Spleen (tissue), 11 donors: Measurements from ENCODE around the gene RBSN. TPM values are rescaled to one million over a fixed set of nuclear protein-coding genes. Genes with fewer than 3 reads are reported as not detected.

Source experiments
- DNase-seq: peaks from one replicate; pipeline ENCODE4 v3.0.0-alpha.2; 2020
- H3K27ac ChIP-seq, 8 donors: fragments of 200-600 bp; sonication (generic) in 7 of 8; 1 replicate in 4 of 8; 2 replicates in 4 of 8; pipeline versions ENCODE4 v1.5.0 to v1.8.0; 2016 to 2021; ENCODE audit warnings: inconsistent platforms in 4 of 8, mild to moderate bottlenecking in 4 of 8, moderate library complexity in 1 of 8
- H3K27me3 ChIP-seq, 7 donors: fragments of 200-600 bp; sonication (generic) in 6 of 7; replicated peaks in 1 of 7; 1 replicate in 4 of 7; 2 replicates in 3 of 7; pipeline versions ENCODE4 v1.5.0 to v1.8.0; 2016 to 2021; ENCODE audit warnings: inconsistent platforms in 3 of 7, mild to moderate bottlenecking in 1 of 7
- H3K36me3 ChIP-seq, 6 donors: fragments of 200-600 bp; sonication (generic) in 5 of 6; 1 replicate in 4 of 6; 2 replicates in 2 of 6; pipeline versions ENCODE4 v1.5.0 to v1.8.0; 2016 to 2021; ENCODE audit warnings: inconsistent platforms in 2 of 6
- H3K4me1 ChIP-seq, 6 donors: fragments of 200-600 bp; sonication (generic) in 5 of 6; 1 replicate in 3 of 6; 2 replicates in 3 of 6; pipeline versions ENCODE4 v1.5.0 to v1.8.0; 2016 to 2021; ENCODE audit warnings: inconsistent platforms in 3 of 6
- H3K4me3 ChIP-seq, 8 donors: fragments of 200-600 bp; sonication (generic) in 7 of 8; 1 replicate in 4 of 8; 2 replicates in 4 of 8; pipeline versions ENCODE4 v1.5.0 to v1.8.0; 2016 to 2021; ENCODE audit warnings: inconsistent platforms in 4 of 8, mild to moderate bottlenecking in 4 of 8, moderate library complexity in 2 of 8
- H3K9me3 ChIP-seq, 8 donors: fragments of 200-600 bp; sonication (generic) in 7 of 8; 1 replicate in 4 of 8; 2 replicates in 4 of 8; pipeline versions ENCODE4 v1.5.0 to v1.8.0; 2016 to 2021; ENCODE audit warnings: inconsistent platforms in 4 of 8
- CTCF ChIP-seq, 11 experiments: fragments of 200-600 bp in 7 of 11; fragments of 450-650 bp in 4 of 11; sonication (generic) in 4 of 11; IDR thresholded peaks in 8 of 11; conservative IDR thresholded peaks in 3 of 11; 1 replicate in 7 of 11; 2 replicates in 4 of 11; pipeline versions ENCODE4 v1.4.0 to v1.8.0; 2016 to 2021; ENCODE audit warnings: antibody characterized with exemption in 11 of 11, inconsistent platforms in 4 of 11, mild to moderate bottlenecking in 1 of 11
- POLR2A ChIP-seq, 3 donors: fragments of 450-650 bp; IDR thresholded peaks; one replicate each; pipeline ENCODE4 v1.5.1; 2017; ENCODE audit warnings: antibody characterized with exemption in 3 of 3, mild to moderate bottlenecking in 1 of 3
- POLR2AphosphoS5 ChIP-seq, 3 donors: sonication (generic); formaldehyde crosslinking; IDR thresholded peaks; one replicate each; pipeline ENCODE4 v1.5.1; 2017; ENCODE audit warnings: antibody characterized with exemption in 3 of 3
- whole genome bisulfite sequencing, 5 donors: extraction: QIAGEN DNeasy Blood & Tissue Kit in 3 of 5; methylation state at CpG; one replicate each; pipeline versions ENCODE4 v1.1.5 to v1.1.7; 2013 to 2018; 5-methylcytosine and 5-hydroxymethylcytosine counted together
- intact Hi-C: fragments of 100-400 bp; cut with DNase I; formaldehyde crosslinking; loops from one replicate; pipeline ENCODE4 v1.15.0; 2023; ENCODE audit warnings: low total_unique reads
- polyA plus RNA-seq, 3 donors: library from polyadenylated mRNA; stranded (reverse); fragments of 200-250 nt; gene quantifications; one replicate each; pipeline ENCODE4 v1.2.1, GENCODE V29; 2013
- total RNA-seq, 7 donors: library from RNA; depleted of rRNA in 3 of 7; stranded (reverse); fragments of >200 nt in 3 of 7; fragmentation: NEBNext Ultra II Directional in 4 of 7; extraction: Animal tissue kit (Norgen Biotek cat#: 25700) in 4 of 7; gene quantifications; one replicate each; pipeline versions ENCODE4 v1.1.0 to v1.2.1, GENCODE V29; 2016 to 2021
- donor health status: healthy with polysubstance abuse.
- donor health status: DM: no; HTN: no; CAD: no; lungs with moderate emphysema.
- donor health status: DM: no; HTN: no; CAD: no.
- donor health status: Bipolar disorder and iron deficiency.
- donor health status: healthy.
- donor health status: DM: no; HTN: no; CAD: no.
- donor health status: DM: yes; HTN: yes; CAD: no.

Gene RBSN
- total and polyA plus RNA-seq, 10 donors = 4.2 to 34.5 (median 28.7) TPM

GRCh38 chr3:15091575-15091974, 7.4 kb downstream of the RBSN start:
- 71 to 84% (median 79%) methylated on average over 5 of the region's 5 CpGs for WGBS, 5 donors
- Histone ChIP-seq H3K27ac (no peak overlapping the region), H3K9me3 (no peaks in the 10 kb centered on the region), H3K4me1 (peaks cover 0 to 21% (median 4%) of the 10 kb centered on the region in 6 donors), H3K27me3 (no peaks in the 10 kb centered on the region), H3K4me3 (no peak overlapping the region), H3K36me3 (peaks cover 2 to 100% (median 76%) of the 10 kb centered on the region in 6 donors)
- no peak for DNase-seq
- intact Hi-C loops = no loop called here
- TF ChIP-seq CTCF (IDR thresholded peaks at IDR 0.05 in 8 of 11, conservative IDR thresholded peaks at IDR 0.05 in 3 of 11) = no peak
- TF ChIP-seq POLR2A (IDR thresholded peaks at IDR 0.05) = no peak
- no peak for TF ChIP-seq POLR2AphosphoS5 (IDR thresholded peaks at IDR 0.05)

GRCh38 chr3:15089201-15089600, 9.7 kb downstream of the RBSN start:
- no peak for DNase-seq
- intact Hi-C loops = no loop called here
- no peak for TF ChIP-seq POLR2A (IDR thresholded peaks at IDR 0.05)
- no peak for TF ChIP-seq POLR2AphosphoS5 (IDR thresholded peaks at IDR 0.05)
- no peak for TF ChIP-seq CTCF (IDR thresholded peaks at IDR 0.05 in 8 of 11, conservative IDR thresholded peaks at IDR 0.05 in 3 of 11)
- no peak overlapping the region for H3K4me3 ChIP-seq
- H3K36me3 ChIP-seq = peaks cover 3 to 100% (median 77%) of the 10 kb centered on the region in 6 donors
- no peaks in the 10 kb centered on the region for H3K9me3 ChIP-seq
- H3K27me3 ChIP-seq = no peaks in the 10 kb centered on the region
- WGBS, 5 donors = 91 to 96% (median 93%) methylated on average over 1 of the region's 1 CpG
- no peak overlapping the region for H3K27ac ChIP-seq
- H3K4me1 ChIP-seq = peaks cover 0 to 3% (median 0%) of the 10 kb centered on the region in 6 donors

DNA sequence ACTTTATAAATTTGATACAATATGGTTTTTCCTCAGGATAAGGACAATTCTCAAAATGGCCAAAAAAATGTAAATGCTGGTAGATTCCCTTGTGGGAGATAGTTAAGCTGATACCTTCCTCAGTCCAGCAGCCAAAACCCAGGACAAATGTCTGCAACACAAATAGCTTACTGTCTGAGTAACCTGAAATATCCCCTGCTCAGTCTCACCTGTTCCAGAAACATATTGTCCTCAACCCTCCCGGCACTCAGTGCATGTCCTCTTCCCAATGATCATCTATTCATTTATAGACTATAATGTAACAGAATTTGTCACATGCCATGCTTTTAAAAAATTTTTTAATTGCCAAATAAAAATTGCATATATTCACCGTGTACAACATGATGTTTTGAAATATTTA, 12.2 kb downstream of the RBSN start:
- 83 to 94% (median 86%) methylated on average over 2 of the region's 2 CpGs for WGBS, 5 donors
- no peak for DNase-seq
- H3K27me3 ChIP-seq = no peaks in the 10 kb centered on the region
- H3K27ac ChIP-seq = no peak overlapping the region
- no peaks in the 10 kb centered on the region for H3K9me3 ChIP-seq
- H3K4me1 ChIP-seq = no peaks in the 10 kb centered on the region
- intact Hi-C loops = no loop called here
- no peak overlapping the region for H3K4me3 ChIP-seq
- no peak for TF ChIP-seq POLR2A (IDR thresholded peaks at IDR 0.05)
- no peak for TF ChIP-seq CTCF (IDR thresholded peaks at IDR 0.05 in 8 of 11, conservative IDR thresholded peaks at IDR 0.05 in 3 of 11)
- TF ChIP-seq POLR2AphosphoS5 (IDR thresholded peaks at IDR 0.05) = no peak
- peaks cover 3 to 100% (median 85%) of the 10 kb centered on the region in 6 donors for H3K36me3 ChIP-seq

- Histone ChIP-seq H3K4me3 (no peak overlapping the region), H3K9me3 (no peaks in the 10 kb centered on the region), H3K36me3 (peaks cover 5 to 100% (median 87%) of the 10 kb centered on the region in 6 donors), H3K4me1 (no peaks in the 10 kb centered on the region), H3K27ac (no peak overlapping the region), H3K27me3 (no peaks in the 10 kb centered on the region)
- TF ChIP-seq POLR2AphosphoS5 (IDR thresholded peaks at IDR 0.05) (no peak), POLR2A (IDR thresholded peaks at IDR 0.05) (no peak), CTCF (IDR thresholded peaks at IDR 0.05 in 8 of 11, conservative IDR thresholded peaks at IDR 0.05 in 3 of 11) (no peak)
- WGBS, 5 donors = 96 to 100% (median 98%) methylated on average over 2 of the region's 2 CpGs
- intact Hi-C loops = no loop called here
- DNase-seq = no peak
These were observed 12.7 kb downstream of the RBSN start for GRCh38 chr3:15086263-15086662.
